ENCODE results near the gene ZC3H18. TPM values are rescaled to one million over a fixed set of nuclear protein-coding genes. Genes with fewer than 3 reads are reported as not detected.

ZC3H18 gene
- polyA plus RNA-seq, 1 experiment: 11.2 TPM

DNA sequence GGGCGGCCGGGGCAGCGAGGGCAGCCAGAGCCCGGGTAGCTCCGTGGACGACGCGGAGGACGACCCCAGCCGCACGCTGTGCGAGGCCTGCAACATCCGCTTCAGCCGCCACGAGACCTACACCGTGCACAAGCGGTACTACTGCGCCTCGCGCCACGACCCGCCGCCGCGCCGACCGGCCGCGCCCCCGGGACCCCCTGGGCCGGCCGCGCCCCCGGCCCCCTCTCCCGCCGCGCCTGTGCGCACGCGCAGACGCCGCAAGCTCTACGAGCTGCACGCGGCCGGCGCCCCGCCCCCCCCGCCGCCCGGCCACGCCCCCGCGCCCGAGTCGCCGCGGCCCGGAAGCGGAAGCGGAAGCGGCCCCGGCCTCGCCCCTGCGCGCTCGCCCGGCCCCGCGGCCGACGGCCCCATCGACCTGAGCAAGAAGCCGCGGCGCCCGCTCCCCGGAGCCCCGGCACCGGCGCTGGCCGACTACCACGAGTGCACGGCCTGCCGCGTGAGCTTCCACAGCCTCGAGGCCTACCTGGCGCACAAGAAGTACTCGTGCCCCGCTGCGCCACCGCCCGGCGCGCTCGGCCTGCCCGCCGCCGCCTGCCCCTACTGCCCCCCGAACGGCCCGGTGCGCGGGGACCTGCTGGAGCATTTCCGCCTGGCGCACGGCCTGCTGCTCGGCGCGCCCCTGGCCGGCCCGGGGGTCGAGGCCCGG, 36.1 kb upstream of the ZC3H18 start:
- H3K36me3 ChIP-seq (ENCODE audit: control insufficient read depth, insufficient read depth, low read length): peaks cover 7% of the 10 kb centered on the region
- TF ChIP-seq, protein P1, sequence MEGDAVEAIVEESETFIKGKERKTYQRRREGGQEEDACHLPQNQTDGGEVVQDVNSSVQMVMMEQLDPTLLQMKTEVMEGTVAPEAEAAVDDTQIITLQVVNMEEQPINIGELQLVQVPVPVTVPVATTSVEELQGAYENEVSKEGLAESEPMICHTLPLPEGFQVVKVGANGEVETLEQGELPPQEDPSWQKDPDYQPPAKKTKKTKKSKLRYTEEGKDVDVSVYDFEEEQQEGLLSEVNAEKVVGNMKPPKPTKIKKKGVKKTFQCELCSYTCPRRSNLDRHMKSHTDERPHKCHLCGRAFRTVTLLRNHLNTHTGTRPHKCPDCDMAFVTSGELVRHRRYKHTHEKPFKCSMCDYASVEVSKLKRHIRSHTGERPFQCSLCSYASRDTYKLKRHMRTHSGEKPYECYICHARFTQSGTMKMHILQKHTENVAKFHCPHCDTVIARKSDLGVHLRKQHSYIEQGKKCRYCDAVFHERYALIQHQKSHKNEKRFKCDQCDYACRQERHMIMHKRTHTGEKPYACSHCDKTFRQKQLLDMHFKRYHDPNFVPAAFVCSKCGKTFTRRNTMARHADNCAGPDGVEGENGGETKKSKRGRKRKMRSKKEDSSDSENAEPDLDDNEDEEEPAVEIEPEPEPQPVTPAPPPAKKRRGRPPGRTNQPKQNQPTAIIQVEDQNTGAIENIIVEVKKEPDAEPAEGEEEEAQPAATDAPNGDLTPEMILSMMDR (IDR thresholded peaks at IDR 0.05; ENCODE audit: insufficient read depth, low read depth, low read length): no peak
- peaks cover 7% of the 10 kb centered on the region for H3K27me3 ChIP-seq (ENCODE audit: control insufficient read depth, insufficient read depth, low read length)
- ChIA-PET CTCF (interaction anchor here (0.6 kb wide), 1 partner anchor 769 kb away, joined by 3 read pairs; no protein-coding TSS in a partner anchor), POLR2A (interaction anchor here (0.6 kb wide), 1 partner anchor 755 kb away, joined by 3 read pairs; no protein-coding TSS in a partner anchor)
- no peak for DNase-seq (ENCODE audit: low read depth)
- peak overlapping the region; percentile 58 for H3K4me3 ChIP-seq (ENCODE audit: low read depth, low read length)

DNA sequence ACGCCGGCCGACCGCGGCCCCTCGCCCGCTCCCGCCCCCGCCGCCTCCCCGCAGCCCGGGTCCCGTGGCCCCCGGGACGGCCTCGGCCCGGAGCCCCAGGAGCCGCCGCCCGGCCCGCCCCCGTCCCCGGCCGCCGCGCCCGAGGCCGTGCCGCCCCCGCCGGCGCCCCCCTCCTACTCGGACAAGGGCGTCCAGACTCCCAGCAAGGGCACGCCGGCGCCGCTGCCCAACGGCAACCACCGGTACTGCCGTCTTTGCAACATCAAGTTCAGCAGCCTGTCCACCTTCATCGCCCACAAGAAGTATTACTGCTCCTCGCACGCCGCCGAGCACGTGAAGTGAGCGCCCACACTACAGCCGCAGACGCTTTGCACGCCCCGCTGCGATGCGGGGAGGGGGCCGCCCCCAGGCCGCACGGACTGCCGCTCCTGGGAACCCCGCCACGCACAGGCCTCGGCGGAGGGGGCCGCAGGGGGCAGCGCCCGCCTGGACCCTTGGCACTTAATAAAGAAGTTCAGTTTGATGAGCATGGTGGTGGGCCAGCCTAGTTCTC, 35.5 kb upstream of the ZC3H18 start:
- Histone ChIP-seq H3K36me3 (ENCODE audit: control insufficient read depth, insufficient read depth, low read length) (peaks cover 5% of the 10 kb centered on the region), H3K4me3 (ENCODE audit: low read depth, low read length) (peak overlapping the region; percentile 58), H3K27me3 (ENCODE audit: control insufficient read depth, insufficient read depth, low read length) (peaks cover 13% of the 10 kb centered on the region)
- no peak for DNase-seq (ENCODE audit: low read depth)
- CTCF ChIA-PET: no interaction called here
- POLR2A ChIA-PET: no interaction called here
- TF ChIP-seq, protein P1 (IDR thresholded peaks at IDR 0.05; ENCODE audit: insufficient read depth, low read depth, low read length): 0 out of 2 replicates have a peak, but pooled peaks have one; percentile 13

DNA sequence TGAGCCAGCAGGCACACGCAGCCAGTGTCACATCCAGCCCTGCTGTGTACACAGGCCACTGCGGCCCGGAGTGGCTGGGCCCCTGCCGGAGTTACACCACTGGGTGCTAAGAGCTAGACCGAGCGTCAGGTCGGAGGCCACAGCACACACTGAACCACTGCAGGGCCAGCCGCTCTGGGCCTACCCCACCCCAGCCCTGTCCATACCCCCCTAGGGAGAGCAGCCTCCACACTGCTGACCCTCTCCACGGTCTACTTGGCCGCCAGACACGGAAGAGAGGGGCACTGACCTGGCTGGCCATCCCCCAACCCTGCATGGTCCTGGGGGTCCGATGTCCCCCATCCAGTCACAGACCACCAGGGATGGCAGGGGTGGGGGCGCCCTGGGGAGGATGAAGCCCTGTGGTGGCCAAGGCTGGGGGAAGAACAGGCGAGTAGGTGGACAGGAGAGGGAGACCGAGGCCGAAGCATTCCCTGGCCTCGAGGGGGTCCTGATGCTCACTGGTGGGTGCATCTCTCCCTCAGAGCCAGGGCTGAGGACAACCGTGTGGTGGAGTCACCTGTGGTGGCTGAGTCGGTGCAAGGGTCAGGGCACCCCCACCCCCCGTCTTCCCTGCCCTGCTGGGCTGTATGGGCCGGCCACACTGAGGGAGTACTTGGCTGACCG, 34.9 kb upstream of the ZC3H18 start:
- peak overlapping the region; percentile 58 for H3K4me3 ChIP-seq (ENCODE audit: low read depth, low read length)
- POLR2A ChIA-PET: no interaction called here

DNA sequence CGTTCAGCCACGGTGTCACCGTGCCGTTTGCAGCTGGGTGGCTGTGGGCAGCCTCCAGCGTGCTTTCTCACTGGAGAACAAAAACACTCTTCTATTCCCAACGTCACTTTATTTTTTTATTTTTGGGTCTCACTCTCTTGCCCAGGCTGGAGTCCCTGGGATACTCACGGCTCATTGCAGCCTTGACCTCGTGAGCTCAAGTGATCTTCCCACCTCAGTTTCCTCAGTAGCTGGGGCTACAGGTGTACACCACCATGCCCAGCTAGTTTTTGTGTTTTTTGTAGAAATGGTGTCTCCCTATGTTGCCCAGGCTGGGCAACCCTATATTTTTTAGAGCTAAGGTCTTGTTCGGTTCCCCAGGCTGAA, 34.4 kb upstream of the ZC3H18 start:
- Histone ChIP-seq H3K4me3 (ENCODE audit: low read depth, low read length) (no peak overlapping the region), H3K36me3 (ENCODE audit: control insufficient read depth, insufficient read depth, low read length) (peaks cover 4% of the 10 kb centered on the region), H3K27me3 (ENCODE audit: control insufficient read depth, insufficient read depth, low read length) (peaks cover 17% of the 10 kb centered on the region)
- POLR2A ChIA-PET: no interaction called here
- TF ChIP-seq, protein P1 (IDR thresholded peaks at IDR 0.05; ENCODE audit: insufficient read depth, low read depth, low read length): no peak
- CTCF ChIA-PET: interaction anchor here (0.6 to 1.6 kb wide), 2 partner anchors 27 to 487 kb away, joined by 3 read pairs; no protein-coding TSS in a partner anchor
- no peak for DNase-seq (ENCODE audit: low read depth)

More for the DNA sequence above, 34.9 kb upstream of the ZC3H18 start:
- H3K36me3 ChIP-seq (ENCODE audit: control insufficient read depth, insufficient read depth, low read length): peaks cover 4% of the 10 kb centered on the region
- DNase-seq (ENCODE audit: low read depth): no peak
- CTCF ChIA-PET: interaction anchor here (1.6 kb wide), 1 partner anchor 27 kb away, joined by 3 read pairs; no protein-coding TSS in a partner anchor
- TF ChIP-seq, protein P1 (IDR thresholded peaks at IDR 0.05; ENCODE audit: insufficient read depth, low read depth, low read length): no peak
- peaks cover 17% of the 10 kb centered on the region for H3K27me3 ChIP-seq (ENCODE audit: control insufficient read depth, insufficient read depth, low read length)

DNA sequence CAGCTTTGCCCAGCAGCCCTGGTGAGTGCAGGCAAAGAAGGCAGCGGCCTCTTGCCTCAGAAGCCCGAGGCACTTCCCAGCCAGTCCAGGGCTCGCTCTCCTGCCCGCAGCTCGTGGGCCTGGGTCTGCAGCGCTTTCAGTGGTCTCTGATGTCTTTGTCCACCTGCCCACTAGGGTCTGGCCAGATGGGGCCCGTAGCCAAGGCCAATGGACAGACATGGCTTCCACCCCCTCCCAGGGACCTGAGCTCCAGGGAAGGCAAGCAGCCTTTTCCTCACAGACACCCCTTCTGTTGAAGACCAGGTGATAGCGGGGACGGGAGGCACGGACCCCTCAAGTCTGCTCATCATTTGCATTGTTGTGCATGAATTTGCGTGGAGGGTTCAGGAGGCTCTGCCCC, 33.7 kb upstream of the ZC3H18 start:
- Histone ChIP-seq H3K4me3 (ENCODE audit: low read depth, low read length) (no peak overlapping the region), H3K36me3 (ENCODE audit: control insufficient read depth, insufficient read depth, low read length) (peaks cover 4% of the 10 kb centered on the region; the same call in 1 of the 2 replicates), H3K27me3 (ENCODE audit: control insufficient read depth, insufficient read depth, low read length) (peaks cover 17% of the 10 kb centered on the region)
- ChIA-PET CTCF (interaction anchor here (0.6 to 1.6 kb wide), 2 partner anchors 26 to 488 kb away, joined by 3 read pairs; no protein-coding TSS in a partner anchor), POLR2A (no interaction called here)
- DNase-seq (ENCODE audit: low read depth): no peak
- TF ChIP-seq, protein P1 (IDR thresholded peaks at IDR 0.05; ENCODE audit: insufficient read depth, low read depth, low read length): no peak

Measured in BJ (cell line).